Measurements from ENCODE around the gene IFT20. TPM values are rescaled to one million over a fixed set of nuclear protein-coding genes. Genes with fewer than 3 reads are reported as not detected.
"Not testable (repeated sequence)": the region's sequence is repeated elsewhere in the genome, so short reads cannot be mapped to it uniquely, and the experiment has no call there.

IFT20 gene
- total RNA-seq, 1 donor from 2014 or later = 11.2 TPM

DNA sequence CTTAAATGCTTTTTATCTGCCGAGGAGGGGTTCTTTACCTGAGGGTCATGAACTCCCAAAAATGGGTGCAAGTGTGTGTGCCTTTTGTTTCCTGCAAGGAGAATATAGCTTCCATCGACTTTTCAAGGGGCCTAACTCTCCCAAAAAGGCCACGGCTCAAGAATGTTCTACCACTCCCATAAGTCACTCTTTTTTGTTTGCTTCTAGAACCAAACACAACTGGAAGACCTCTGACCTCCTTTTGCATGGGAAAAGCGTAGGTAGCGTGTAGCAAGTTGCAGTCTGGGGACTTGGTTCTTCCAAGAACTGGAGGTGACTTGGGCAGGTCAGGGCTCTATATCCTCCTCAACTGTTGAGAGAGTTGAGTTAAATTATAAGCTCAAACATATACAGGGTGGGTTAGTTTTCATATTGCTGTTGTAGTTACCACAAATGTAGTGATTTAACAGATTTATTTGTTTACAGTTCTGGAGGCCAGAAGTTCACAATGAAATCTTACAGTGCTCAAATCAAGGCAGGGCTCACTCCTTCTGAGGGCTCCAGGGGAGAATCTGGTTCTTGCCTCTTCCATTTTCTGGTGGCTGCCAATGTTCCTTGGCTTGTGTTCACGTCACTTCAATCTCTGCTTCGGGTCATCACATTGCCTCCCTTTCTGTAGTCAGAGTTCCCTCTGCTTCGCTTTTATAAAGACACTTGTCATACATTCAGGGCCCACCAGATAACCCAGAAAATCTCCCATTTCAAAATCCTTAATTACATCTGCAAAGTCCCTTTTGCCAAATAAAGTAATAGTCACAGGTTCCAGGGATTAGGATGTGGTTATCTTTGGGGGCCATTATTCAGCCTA is 14.8 kb downstream of the IFT20 start:
- no peak for DNase-seq
- intact Hi-C loops (cut with DNase I) = no loop called here
- no peak for ATAC-seq (ENCODE audit: poor library complexity)

DNA sequence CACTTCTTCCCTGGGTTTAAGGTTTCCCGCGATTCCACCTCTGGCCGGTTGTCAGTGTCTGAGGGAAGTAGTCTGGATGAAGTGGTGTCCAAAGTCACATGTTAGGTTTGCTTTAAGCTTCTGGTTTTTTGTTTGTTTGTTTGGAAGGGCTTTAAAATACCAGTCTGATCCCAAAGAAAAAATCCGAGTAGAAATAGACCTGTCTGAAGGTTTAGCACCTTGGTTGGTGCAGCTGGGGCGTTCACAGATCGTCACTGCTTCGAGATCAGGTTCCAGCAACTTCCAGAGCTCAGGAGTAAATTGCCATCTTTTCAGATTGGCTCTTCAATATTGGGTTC is 15.7 kb downstream of the IFT20 start:
- DNase-seq (no peak), ATAC-seq (ENCODE audit: poor library complexity) (no peak)
- intact Hi-C loops (cut with DNase I) = no loop called here

- intact Hi-C loops (cut with DNase I) = no loop called here
- DNase-seq (peak; percentile 98), ATAC-seq (ENCODE audit: poor library complexity) (peak; percentile 100)
Observed at GRCh38 chr17:28318759-28319597, 16.3 kb downstream of the IFT20 start, which contains the start of gene TMEM97. Gene TMEM97 (plus strand): TSS chr17:28319200. CDS start chr17:28319240, 40 bp downstream.

DNA sequence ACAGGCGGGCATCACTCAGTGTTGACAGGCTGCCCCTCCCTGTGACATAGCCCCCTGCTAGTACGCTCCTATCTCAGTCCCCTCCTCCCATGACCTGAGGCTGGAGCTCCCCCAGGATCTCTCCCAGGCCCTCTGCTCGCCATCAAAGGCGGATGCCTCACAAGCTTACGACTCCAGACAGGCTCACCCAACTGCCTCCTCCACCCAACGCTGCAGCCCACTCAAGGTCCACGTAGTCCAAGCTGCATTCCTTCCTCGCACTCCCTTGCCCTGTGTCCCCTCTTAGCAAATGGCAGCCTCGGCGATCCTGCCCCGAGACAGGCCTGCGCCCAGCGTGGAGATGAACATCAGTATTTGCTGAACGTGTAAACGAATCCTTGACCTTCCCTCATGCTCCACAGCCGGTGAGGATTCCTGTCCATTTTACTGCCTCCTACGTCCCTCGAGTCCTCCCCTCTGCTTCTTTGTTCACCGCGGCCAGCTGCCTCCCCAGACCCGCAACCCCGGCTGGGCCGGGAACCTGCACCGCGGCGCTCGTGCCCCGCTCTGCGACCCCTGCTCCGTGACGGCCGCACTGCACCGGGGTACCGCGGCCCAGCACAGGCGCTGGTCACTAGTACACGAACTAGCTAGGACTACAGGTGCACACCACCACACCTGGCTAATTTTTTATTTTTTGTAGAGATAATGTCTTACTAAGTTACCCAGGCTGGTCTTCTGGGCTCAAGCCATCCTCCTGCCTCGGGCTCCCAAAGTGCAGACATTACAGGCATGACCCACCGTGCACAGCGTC is 17.1 kb downstream of the IFT20 start:
- DNase-seq (no peak), ATAC-seq (ENCODE audit: poor library complexity) (peak; percentile 6)
- intact Hi-C loops (cut with DNase I) = no loop called here

GRCh38 chr17:28317099-28317965 is 17.9 kb downstream of the IFT20 start:
- ATAC-seq (ENCODE audit: poor library complexity) (no peak), DNase-seq (no peak)
- intact Hi-C loops (cut with DNase I) = no loop called here

GRCh38 chr17:28315846-28316705 is 19.2 kb downstream of the IFT20 start:
- no peak for ATAC-seq (ENCODE audit: poor library complexity)
- intact Hi-C loops (cut with DNase I) = no loop called here
- no peak for DNase-seq

GRCh38 chr17:28313841-28314240 is 21.4 kb downstream of the IFT20 start:
- no peak for ATAC-seq (ENCODE audit: poor library complexity)
- intact Hi-C loops (cut with DNase I) = no loop called here
- DNase-seq = no peak

- DNase-seq (no peak), ATAC-seq (ENCODE audit: poor library complexity) (no peak)
- intact Hi-C loops (cut with DNase I) = no loop called here
Observed at GRCh38 chr17:28306954-28307401, 28.3 kb downstream of the IFT20 start.

DNA sequence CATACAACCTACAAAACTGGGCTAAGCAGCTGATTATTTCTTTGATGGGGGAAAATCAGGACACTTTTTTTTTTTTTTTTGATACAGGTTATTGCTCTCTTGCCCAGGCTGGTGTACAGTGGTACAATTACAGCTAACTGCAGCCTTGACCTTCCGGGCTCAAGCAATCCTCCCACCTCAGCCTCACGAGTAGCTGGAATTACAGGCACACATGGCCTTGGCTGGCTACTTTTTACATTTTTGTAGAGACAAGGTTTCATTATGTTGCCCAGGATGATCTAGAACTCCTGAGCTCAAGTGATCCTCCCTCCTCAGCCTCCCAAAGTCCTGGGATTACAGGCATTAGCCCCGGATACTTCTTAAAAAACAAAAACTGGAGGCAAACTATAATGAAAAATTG is 36.8 kb downstream of the IFT20 start:
- no peak for DNase-seq
- intact Hi-C loops (cut with DNase I) = no loop called here
- no peak for ATAC-seq (ENCODE audit: poor library complexity)

- ATAC-seq (ENCODE audit: poor library complexity) (no peak), DNase-seq (no peak)
- intact Hi-C loops (cut with DNase I) = no loop called here
Observed at GRCh38 chr17:28295677-28296578, 39.3 kb downstream of the IFT20 start.

GRCh38 chr17:28293994-28294393 is 41.3 kb downstream of the IFT20 start:
- DNase-seq (no peak), ATAC-seq (ENCODE audit: poor library complexity) (no peak)
- intact Hi-C loops (cut with DNase I) = no loop called here

DNA sequence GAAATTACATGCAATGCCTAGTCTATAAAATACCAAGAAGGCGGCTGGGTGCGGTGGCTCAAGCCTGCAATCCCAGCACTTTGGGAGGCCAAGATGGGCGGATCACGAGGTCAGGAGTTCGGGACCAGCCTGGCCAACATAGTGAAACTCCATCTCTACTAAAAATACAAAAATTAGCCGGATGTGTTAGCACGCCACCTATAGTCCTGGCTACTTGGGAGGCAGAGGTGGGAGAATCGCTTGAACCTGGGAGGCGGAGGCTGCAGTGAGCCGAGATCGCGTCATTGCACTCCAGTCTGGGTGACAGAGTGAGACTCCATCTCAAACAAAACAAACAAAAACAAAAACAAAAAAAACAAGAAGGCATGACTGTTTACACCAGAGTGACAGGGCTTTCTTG is 42.4 kb downstream of the IFT20 start:
- intact Hi-C loops (cut with DNase I); DNase-seq; ATAC-seq (ENCODE audit: poor library complexity): not testable (repeated sequence)

- intact Hi-C loops (cut with DNase I) = no loop called here
- DNase-seq = no peak
- no peak for ATAC-seq (ENCODE audit: poor library complexity)
Observed at GRCh38 chr17:28291780-28292330, 43.4 kb downstream of the IFT20 start.

GRCh38 chr17:28290703-28291102 is 44.6 kb downstream of the IFT20 start:
- no peak for DNase-seq
- intact Hi-C loops (cut with DNase I) = no loop called here
- ATAC-seq (ENCODE audit: poor library complexity) = no peak

- DNase-seq = no peak
- intact Hi-C loops (cut with DNase I) = no loop called here
Observed at GRCh38 chr17:28285965-28286364, 49.3 kb downstream of the IFT20 start.

DNA sequence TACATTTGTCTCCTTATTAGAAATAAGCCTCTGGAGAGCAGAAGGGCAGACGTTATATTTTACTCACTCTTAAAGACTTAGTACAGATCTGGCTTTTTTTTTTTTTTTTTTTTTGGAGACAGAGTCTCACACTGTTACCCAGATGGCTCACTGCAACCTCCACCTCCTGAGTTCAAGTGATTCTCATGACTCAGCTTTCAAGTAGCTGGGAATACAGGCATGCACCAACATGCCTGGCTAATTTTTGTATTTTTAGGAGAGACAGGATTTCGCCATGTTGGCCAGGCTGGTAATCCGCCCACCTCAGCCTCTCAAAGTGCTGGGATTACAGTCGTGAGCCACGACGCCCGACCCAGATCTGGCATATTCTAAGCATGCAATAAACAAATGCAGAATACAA is 52.7 kb downstream of the IFT20 start:
- no peak for DNase-seq
- ATAC-seq (ENCODE audit: poor library complexity) = no peak
- intact Hi-C loops (cut with DNase I) = no loop called here

More at GRCh38 chr17:28285965-28286364, 49.3 kb downstream of the IFT20 start:
- no peak for ATAC-seq (ENCODE audit: poor library complexity)

Data from Right ventricle myocardium superior (tissue), 1 donor.